Measurements from ENCODE around the gene AHRR. TPM values are rescaled to one million over a fixed set of nuclear protein-coding genes. Genes with fewer than 3 reads are reported as not detected.
"Not testable (repeated sequence)": the region's sequence is repeated elsewhere in the genome, so short reads cannot be mapped to it uniquely, and the experiment has no call there.

AHRR gene
- total RNA-seq, 1 donor from 2014 or later = 23.7 TPM

- peaks cover 6% of the 10 kb centered on the region for H3K4me1 Mint-ChIP-seq (ENCODE audit: low read depth)
- no peak for DNase-seq (ENCODE audit: low spot score)
- peak overlapping the region; percentile 15 for H3K4me3 Mint-ChIP-seq
- H3K36me3 Mint-ChIP-seq (ENCODE audit: low read depth) = peaks cover 25% of the 10 kb centered on the region
- intact Hi-C loops (cut with micrococcal nuclease) = loop anchor here (5.0 to 10.0 kb wide), 3 partner anchors 222 to 1325 kb away; partner anchors contain the start of genes BRD9, MRPL36, TPPP and TRIP13
- H3K27ac Mint-ChIP-seq = no peak overlapping the region
- no peaks in the 10 kb centered on the region for H3K9me3 Mint-ChIP-seq
- H3K27me3 Mint-ChIP-seq (ENCODE audit: insufficient read depth) = peaks cover 3% of the 10 kb centered on the region
These were observed 148.4 kb downstream of the AHRR start for GRCh38 chr5:469752-470483.

GRCh38 chr5:470961-471749, 149.6 kb downstream of the AHRR start:
- intact Hi-C loops (cut with micrococcal nuclease) = loop anchor here (5.0 to 10.0 kb wide), 3 partner anchors 221 to 1324 kb away; partner anchors contain the start of genes BRD9, MRPL36, TPPP and TRIP13
- H3K9me3 Mint-ChIP-seq = no peaks in the 10 kb centered on the region
- peaks cover 6% of the 10 kb centered on the region for H3K27me3 Mint-ChIP-seq (ENCODE audit: insufficient read depth)
- DNase-seq (ENCODE audit: low spot score) = no peak
- peaks cover 22% of the 10 kb centered on the region for H3K36me3 Mint-ChIP-seq (ENCODE audit: low read depth)
- peaks cover 6% of the 10 kb centered on the region for H3K4me1 Mint-ChIP-seq (ENCODE audit: low read depth)
- no peak overlapping the region for H3K27ac Mint-ChIP-seq
- peak overlapping the region; percentile 83 for H3K4me3 Mint-ChIP-seq

- Mint-ChIP-seq H3K4me1 (ENCODE audit: low read depth) (peaks cover 6% of the 10 kb centered on the region), H3K4me3 (peak overlapping the region; percentile 83), H3K36me3 (ENCODE audit: low read depth) (peaks cover 19% of the 10 kb centered on the region), H3K27me3 (ENCODE audit: insufficient read depth) (peaks cover 8% of the 10 kb centered on the region), H3K27ac (peak overlapping the region; percentile 63), H3K9me3 (no peaks in the 10 kb centered on the region)
- no peak for DNase-seq (ENCODE audit: low spot score)
- intact Hi-C loops (cut with micrococcal nuclease) = loop anchor here (2.0 to 10.0 kb wide), 4 partner anchors 25 to 1323 kb away; partner anchors contain the start of genes BRD9, MRPL36, TPPP and TRIP13
These were observed 150.2 kb downstream of the AHRR start for GRCh38 chr5:471750-472058.

- H3K4me3 Mint-ChIP-seq = peak overlapping the region; percentile 83
- intact Hi-C loops (cut with micrococcal nuclease) = loop anchor here (2.0 to 10.0 kb wide), 4 partner anchors 25 to 1323 kb away; partner anchors contain the start of genes BRD9, MRPL36, TPPP and TRIP13
- peaks cover 6% of the 10 kb centered on the region for H3K4me1 Mint-ChIP-seq (ENCODE audit: low read depth)
- peaks cover 15% of the 10 kb centered on the region for H3K36me3 Mint-ChIP-seq (ENCODE audit: low read depth)
- DNase-seq (ENCODE audit: low spot score) = no peak
- H3K27ac Mint-ChIP-seq = peak overlapping the region; percentile 74
- H3K9me3 Mint-ChIP-seq = no peaks in the 10 kb centered on the region
- H3K27me3 Mint-ChIP-seq (ENCODE audit: insufficient read depth) = peaks cover 8% of the 10 kb centered on the region
These were observed 150.7 kb downstream of the AHRR start for GRCh38 chr5:472076-472655.

- Mint-ChIP-seq H3K27ac (peak overlapping the region; percentile 74), H3K27me3 (ENCODE audit: insufficient read depth) (peaks cover 8% of the 10 kb centered on the region), H3K9me3 (no peaks in the 10 kb centered on the region), H3K4me1 (ENCODE audit: low read depth) (peaks cover 6% of the 10 kb centered on the region), H3K4me3 (peak overlapping the region; percentile 83), H3K36me3 (ENCODE audit: low read depth) (peaks cover 15% of the 10 kb centered on the region)
- DNase-seq (ENCODE audit: low spot score) = peak; percentile 84
- intact Hi-C loops (cut with micrococcal nuclease) = loop anchor here (1.0 to 10.0 kb wide), 6 partner anchors 14 to 1322 kb away; partner anchors contain the start of genes BRD9, CEP72, MRPL36 and TPPP
These were observed 151.4 kb downstream of the AHRR start for GRCh38 chr5:472656-473550.

- intact Hi-C loops (cut with micrococcal nuclease) = loop anchor here (1.0 to 10.0 kb wide), 6 partner anchors 14 to 1321 kb away; partner anchors contain the start of genes BRD9, CEP72, MRPL36 and TPPP
- Mint-ChIP-seq H3K27ac (peak overlapping the region; percentile 53), H3K27me3 (ENCODE audit: insufficient read depth) (peaks cover 8% of the 10 kb centered on the region), H3K9me3 (no peaks in the 10 kb centered on the region), H3K4me3 (peak overlapping the region; percentile 82), H3K4me1 (ENCODE audit: low read depth) (peaks cover 6% of the 10 kb centered on the region), H3K36me3 (ENCODE audit: low read depth) (peaks cover 15% of the 10 kb centered on the region)
- no peak for DNase-seq (ENCODE audit: low spot score)
These were observed 152.2 kb downstream of the AHRR start for GRCh38 chr5:473551-474192.

GRCh38 chr5:474232-474839, 152.8 kb downstream of the AHRR start:
- H3K27me3 Mint-ChIP-seq (ENCODE audit: insufficient read depth); H3K4me1 Mint-ChIP-seq (ENCODE audit: low read depth); H3K9me3 Mint-ChIP-seq; H3K27ac Mint-ChIP-seq; DNase-seq (ENCODE audit: low spot score): not testable (repeated sequence)
- intact Hi-C loops (cut with micrococcal nuclease) = loop anchor here (5.0 to 10.0 kb wide), 3 partner anchors 218 to 1320 kb away; partner anchors contain the start of genes BRD9, MRPL36, TPPP and TRIP13
- Mint-ChIP-seq H3K36me3 (ENCODE audit: low read depth) (peaks cover 10% of the 10 kb centered on the region), H3K4me3 (peak overlapping the region; percentile 74)

- DNase-seq (ENCODE audit: low spot score) = no peak
- Mint-ChIP-seq H3K4me1 (ENCODE audit: low read depth) (peaks cover 6% of the 10 kb centered on the region), H3K27me3 (ENCODE audit: insufficient read depth) (peaks cover 8% of the 10 kb centered on the region), H3K36me3 (ENCODE audit: low read depth) (peaks cover 10% of the 10 kb centered on the region), H3K27ac (no peak overlapping the region), H3K9me3 (no peaks in the 10 kb centered on the region), H3K4me3 (peak overlapping the region; percentile 74)
- intact Hi-C loops (cut with micrococcal nuclease) = loop anchor here (5.0 to 10.0 kb wide), 3 partner anchors 217 to 1320 kb away; partner anchors contain the start of genes BRD9, MRPL36, TPPP and TRIP13
These were observed 153.5 kb downstream of the AHRR start for GRCh38 chr5:474840-475661.

- H3K27me3 Mint-ChIP-seq (ENCODE audit: insufficient read depth) = peaks cover 8% of the 10 kb centered on the region
- H3K27ac Mint-ChIP-seq = no peak overlapping the region
- peak overlapping the region; percentile 31 for H3K4me3 Mint-ChIP-seq
- DNase-seq (ENCODE audit: low spot score) = no peak
- H3K9me3 Mint-ChIP-seq = no peaks in the 10 kb centered on the region
- intact Hi-C loops (cut with micrococcal nuclease) = loop anchor here (10.0 kb wide), 1 partner anchor 1319 kb away; the partner anchor contains the start of gene MRPL36
- H3K36me3 Mint-ChIP-seq (ENCODE audit: low read depth) = peaks cover 10% of the 10 kb centered on the region
- peaks cover 6% of the 10 kb centered on the region for H3K4me1 Mint-ChIP-seq (ENCODE audit: low read depth)
These were observed 154.2 kb downstream of the AHRR start for GRCh38 chr5:475704-476101.

- Mint-ChIP-seq H3K9me3 (no peaks in the 10 kb centered on the region), H3K27me3 (ENCODE audit: insufficient read depth) (peaks cover 8% of the 10 kb centered on the region), H3K4me3 (no peak overlapping the region), H3K4me1 (ENCODE audit: low read depth) (peaks cover 6% of the 10 kb centered on the region), H3K36me3 (ENCODE audit: low read depth) (peaks cover 7% of the 10 kb centered on the region), H3K27ac (no peak overlapping the region)
- no peak for DNase-seq (ENCODE audit: low spot score)
- intact Hi-C loops (cut with micrococcal nuclease) = loop anchor here (10.0 kb wide), 1 partner anchor 1319 kb away; the partner anchor contains the start of gene MRPL36
These were observed 154.7 kb downstream of the AHRR start for GRCh38 chr5:476102-476813.

All from activated T-helper 1 cell treated with anti-CD3 and anti-CD28 coated beads, Interleukin-12 subunit alpha, Interleukin-12 subunit beta, Interleukin-2, Interleukin-4 antibody, amounts not matched to agents 30 ng/mL and 10 ng/mL and 1 ng/mL, durations not matched to agents 14 hours and 24 hours and 36 hours (primary cell).